ENCODE data around the gene ENOX2.

ENOX2 gene

GRCh38 chrX:130728208-130728607 lies 174.8 kb downstream of the ENOX2 start:
- TF ChIP-seq CTCF (IDR thresholded peaks at IDR 0.05) = no peak

- no peak for TF ChIP-seq CTCF (IDR thresholded peaks at IDR 0.05)
Measured at GRCh38 chrX:130726661-130727060, 176.3 kb downstream of the ENOX2 start.

- TF ChIP-seq CTCF (IDR thresholded peaks at IDR 0.05) = no peak
Measured at GRCh38 chrX:130725519-130725918, 177.5 kb downstream of the ENOX2 start.

GRCh38 chrX:130719413-130719812 lies 183.6 kb downstream of the ENOX2 start:
- TF ChIP-seq CTCF (IDR thresholded peaks at IDR 0.05) = no peak

GRCh38 chrX:130718137-130718536 lies 184.9 kb downstream of the ENOX2 start:
- no peak for TF ChIP-seq CTCF (IDR thresholded peaks at IDR 0.05)

- TF ChIP-seq CTCF (IDR thresholded peaks at IDR 0.05) = no peak
Measured at GRCh38 chrX:130716781-130717413, 186.1 kb downstream of the ENOX2 start.

GRCh38 chrX:130716346-130716745 lies 186.7 kb downstream of the ENOX2 start:
- no peak for TF ChIP-seq CTCF (IDR thresholded peaks at IDR 0.05)

GRCh38 chrX:130715299-130715698 lies 187.7 kb downstream of the ENOX2 start:
- no peak for TF ChIP-seq CTCF (IDR thresholded peaks at IDR 0.05)

Data from LNCAP (cell line).